Stimulated activated effector memory CD8-positive, alpha-beta T cell treated with anti-CD3 and anti-CD28 coated beads, Interleukin-12 subunit alpha, Interleukin-12 subunit beta, amount 100 ng/mL, for 72 hours (primary cell): ENCODE measurements around the gene REX1BD.

Experiments
- ATAC-seq: fragments of 150-1000 bp; cut with Tn5 transposase; 2 replicates; pipeline ENCODE4 v1.10.0; 2021
- DNase-seq, 2 donors: peaks; one replicate each; pipeline ENCODE4 v3.0.0; 2021 to 2022; ENCODE audit warnings: low spot score in 2 of 2
- H3K27ac Mint-ChIP-seq: one replicate; pipeline ENCODE4 v1.8.0; 2022; ENCODE audit warnings: mild to moderate bottlenecking, mixed read lengths
- H3K36me3 Mint-ChIP-seq: one replicate; pipeline ENCODE4 v1.8.0; 2022; ENCODE audit warnings: mild to moderate bottlenecking, mixed read lengths
- H3K4me1 Mint-ChIP-seq: one replicate; pipeline ENCODE4 v1.8.0; 2022; ENCODE audit warnings: mixed read lengths
- H3K4me3 Mint-ChIP-seq: one replicate; pipeline ENCODE4 v1.8.0; 2022; ENCODE audit warnings: mild to moderate bottlenecking, mixed read lengths
- H3K9me3 Mint-ChIP-seq: one replicate; pipeline ENCODE4 v1.8.0; 2022; ENCODE audit warnings: mixed read lengths

The REX1BD gene

DNA sequence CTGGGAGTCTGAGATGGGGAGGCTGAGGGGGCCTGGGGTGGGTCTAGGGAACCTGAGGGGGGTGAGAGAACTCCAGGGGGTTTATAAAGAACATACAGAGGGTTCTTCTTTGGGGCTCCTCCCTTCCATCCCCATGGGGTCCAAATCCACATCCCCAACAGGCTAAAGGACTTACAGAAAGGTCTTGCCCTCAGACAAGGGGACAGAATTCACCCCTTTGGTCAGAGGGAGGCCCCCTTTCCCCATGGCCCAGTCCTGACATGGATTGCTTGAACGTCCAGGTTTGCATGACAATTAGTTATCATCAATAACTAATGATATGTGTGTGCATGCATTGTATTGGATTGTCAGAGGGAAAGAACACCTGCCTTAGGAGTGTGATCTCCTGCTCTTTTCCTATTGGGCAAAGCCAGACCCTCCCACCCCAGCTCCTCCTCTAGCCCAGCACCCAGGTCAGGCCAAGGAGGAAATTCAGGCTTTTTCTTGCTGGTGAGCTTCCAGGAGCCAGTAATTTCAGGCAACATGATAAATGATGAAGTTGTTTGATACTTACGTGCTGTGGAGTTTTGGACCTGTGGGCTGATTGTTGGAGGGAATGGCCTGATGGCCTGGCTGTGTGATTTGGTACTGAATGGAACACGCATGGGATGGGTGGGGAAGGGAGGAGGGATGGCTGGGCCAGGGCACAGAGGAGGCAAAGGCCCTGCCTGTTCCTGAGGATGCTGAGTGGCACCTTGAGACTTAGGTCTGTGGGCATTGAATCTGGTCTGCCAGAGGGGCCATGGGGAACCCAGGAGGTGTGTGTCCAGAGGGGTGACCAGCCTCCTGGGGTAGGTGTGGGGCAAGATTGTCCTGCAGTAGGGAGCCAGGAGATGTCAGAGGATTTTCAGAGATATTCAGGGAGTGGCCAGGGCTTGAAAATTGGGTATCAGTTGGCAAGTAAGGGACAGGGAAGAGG is 49.4 kb downstream of the REX1BD start:
- Mint-ChIP-seq H3K4me1 (peaks cover 31% of the 10 kb centered on the region), H3K4me3 (peak overlapping the region; percentile 82), H3K27ac (peak overlapping the region; percentile 90), H3K36me3 (peaks cover 6% of the 10 kb centered on the region), H3K9me3 (no peaks in the 10 kb centered on the region)
- ATAC-seq, result no peak
- no peak for DNase-seq

DNA sequence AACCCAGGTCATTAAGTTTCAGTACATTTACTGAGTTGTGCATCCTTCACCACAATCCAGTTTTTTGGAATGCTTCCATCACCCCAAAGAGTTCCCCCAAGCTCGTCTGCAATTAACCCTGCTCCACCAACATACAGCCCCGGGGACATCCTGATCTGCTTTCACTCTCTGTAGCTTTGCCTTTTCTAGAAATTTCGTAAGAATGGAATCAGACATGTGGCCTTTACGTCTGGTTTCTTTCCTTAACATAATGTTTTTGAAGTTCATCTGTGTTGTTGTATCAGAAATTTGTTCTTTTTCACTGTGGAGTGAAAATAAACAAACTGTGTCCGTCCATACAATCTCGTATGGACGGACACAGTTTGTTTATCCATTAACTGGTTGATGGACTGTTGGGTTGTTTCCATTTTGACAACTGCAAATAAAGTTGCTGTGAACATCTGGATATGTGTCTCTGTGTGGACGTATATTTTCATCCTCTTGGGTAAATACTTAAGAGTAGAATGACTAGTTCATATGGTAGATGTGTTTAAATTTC is 51.2 kb downstream of the REX1BD start:
- peaks cover 27% of the 10 kb centered on the region for H3K4me1 Mint-ChIP-seq
- no peak overlapping the region for H3K4me3 Mint-ChIP-seq

More for the DNA sequence above, 51.2 kb downstream of the REX1BD start:
- H3K36me3 Mint-ChIP-seq, result peaks cover 6% of the 10 kb centered on the region
- no peak overlapping the region for H3K27ac Mint-ChIP-seq
- ATAC-seq (no peak), DNase-seq (no peak)
- no peaks in the 10 kb centered on the region for H3K9me3 Mint-ChIP-seq
